Chondrocyte (in vitro differentiated cells): Measurements from ENCODE around the gene ABCB4. TPM values are rescaled to one million over a fixed set of nuclear protein-coding genes. Genes with fewer than 3 reads are reported as not detected.

Experiments
- DNase-seq: peaks from one replicate; pipeline ENCODE4 v3.0.0; 2021; ENCODE audit warnings: mixed read lengths, low spot score
- H3K27ac Mint-ChIP-seq: one replicate; pipeline ENCODE4 v1.8.0; 2021; ENCODE audit warnings: mild to moderate bottlenecking, moderate library complexity, mixed read lengths; ENCODE audit not compliant: unreplicated experiment
- H3K27me3 Mint-ChIP-seq: 2 replicates; pipeline ENCODE4 v1.8.0; 2021; ENCODE audit warnings: low read depth, mixed read lengths
- H3K36me3 Mint-ChIP-seq: 2 replicates; pipeline ENCODE4 v1.8.0; 2021; ENCODE audit warnings: low read depth, mixed read lengths
- H3K4me1 Mint-ChIP-seq: 2 replicates; pipeline ENCODE4 v1.8.0; 2021; ENCODE audit warnings: low read depth, mild to moderate bottlenecking, mixed read lengths
- H3K4me3 Mint-ChIP-seq: one replicate; pipeline ENCODE4 v1.8.0; 2021; ENCODE audit warnings: mild to moderate bottlenecking, moderate library complexity, mixed read lengths; ENCODE audit not compliant: unreplicated experiment
- H3K9me3 Mint-ChIP-seq: 2 replicates; pipeline ENCODE4 v1.8.0; 2021; ENCODE audit warnings: low read depth, mixed read lengths
- total RNA-seq: library from RNA; stranded (reverse); gene quantifications from 3 replicates; pipeline ENCODE4 v1.2.1, GENCODE V29; 2021
- TF ChIP-seq, protein P1 (sequence below): fragments of 200-600 bp; sonication (generic); IDR thresholded peaks from 2 replicates; pipeline ENCODE4 v1.5.0; 2021; ENCODE audit warnings: antibody characterized with exemption, mild to moderate bottlenecking, moderate library complexity

ABCB4 gene
- total RNA-seq, 1 donor from 2014 or later: 0.10 TPM

DNA sequence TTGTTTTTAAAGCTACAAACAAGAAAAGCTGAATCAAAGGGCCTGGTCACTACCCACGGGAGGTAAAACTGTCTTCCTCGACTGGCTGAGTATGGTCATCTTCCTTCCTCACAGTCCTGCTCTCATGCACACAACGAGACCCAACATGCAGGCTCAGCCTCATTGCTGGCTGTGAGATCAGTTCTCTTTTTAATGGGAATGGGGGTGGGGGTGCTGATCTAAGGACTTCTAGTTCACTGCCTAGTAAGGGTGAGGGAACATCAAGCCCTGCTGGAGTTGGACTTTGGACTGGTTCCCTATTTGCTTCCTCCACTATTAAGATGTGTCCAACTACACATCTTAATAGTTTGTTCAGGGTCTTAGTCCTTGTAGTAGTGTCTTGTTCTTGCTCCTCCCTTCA lies 48.2 kb downstream of the ABCB4 start:
- TF ChIP-seq, protein P1, sequence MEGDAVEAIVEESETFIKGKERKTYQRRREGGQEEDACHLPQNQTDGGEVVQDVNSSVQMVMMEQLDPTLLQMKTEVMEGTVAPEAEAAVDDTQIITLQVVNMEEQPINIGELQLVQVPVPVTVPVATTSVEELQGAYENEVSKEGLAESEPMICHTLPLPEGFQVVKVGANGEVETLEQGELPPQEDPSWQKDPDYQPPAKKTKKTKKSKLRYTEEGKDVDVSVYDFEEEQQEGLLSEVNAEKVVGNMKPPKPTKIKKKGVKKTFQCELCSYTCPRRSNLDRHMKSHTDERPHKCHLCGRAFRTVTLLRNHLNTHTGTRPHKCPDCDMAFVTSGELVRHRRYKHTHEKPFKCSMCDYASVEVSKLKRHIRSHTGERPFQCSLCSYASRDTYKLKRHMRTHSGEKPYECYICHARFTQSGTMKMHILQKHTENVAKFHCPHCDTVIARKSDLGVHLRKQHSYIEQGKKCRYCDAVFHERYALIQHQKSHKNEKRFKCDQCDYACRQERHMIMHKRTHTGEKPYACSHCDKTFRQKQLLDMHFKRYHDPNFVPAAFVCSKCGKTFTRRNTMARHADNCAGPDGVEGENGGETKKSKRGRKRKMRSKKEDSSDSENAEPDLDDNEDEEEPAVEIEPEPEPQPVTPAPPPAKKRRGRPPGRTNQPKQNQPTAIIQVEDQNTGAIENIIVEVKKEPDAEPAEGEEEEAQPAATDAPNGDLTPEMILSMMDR: no peak
- H3K4me3 Mint-ChIP-seq: no peak overlapping the region
- no peaks in the 10 kb centered on the region for H3K36me3 Mint-ChIP-seq

DNA sequence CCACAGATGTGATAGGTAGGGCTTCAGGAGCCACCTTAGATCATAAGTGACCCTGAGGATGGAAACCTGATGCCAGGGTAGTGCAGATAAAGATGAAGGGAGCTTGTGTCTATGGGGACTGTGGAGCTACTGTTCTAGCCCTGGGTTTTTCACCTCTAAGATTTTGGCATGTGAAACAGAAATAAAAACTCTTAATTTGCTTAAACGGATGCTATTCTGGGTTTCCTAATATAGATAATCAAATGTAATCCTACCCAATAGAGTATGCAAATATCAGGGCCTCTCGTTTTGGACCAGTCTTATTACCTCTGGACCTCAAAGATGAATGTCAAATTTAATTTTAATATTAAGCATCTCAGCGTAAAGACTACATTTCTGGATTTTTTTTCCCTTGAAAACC lies 49.3 kb downstream of the ABCB4 start:
- Mint-ChIP-seq H3K9me3 (no peaks in the 10 kb centered on the region), H3K4me3 (no peak overlapping the region), H3K4me1 (no peaks in the 10 kb centered on the region), H3K27ac (no peak overlapping the region), H3K27me3 (peaks cover 13% of the 10 kb centered on the region), H3K36me3 (no peaks in the 10 kb centered on the region)
- TF ChIP-seq, protein P1: no peak
- no peak for DNase-seq

More for the DNA sequence above, 48.2 kb downstream of the ABCB4 start:
- Mint-ChIP-seq H3K27me3 (peaks cover 11% of the 10 kb centered on the region), H3K9me3 (no peaks in the 10 kb centered on the region), H3K4me1 (no peaks in the 10 kb centered on the region), H3K27ac (no peak overlapping the region)
- DNase-seq: no peak

GRCh38 chr7:87424075-87424474 lies 51.4 kb downstream of the ABCB4 start:
- Mint-ChIP-seq H3K4me1 (no peaks in the 10 kb centered on the region), H3K27me3 (peaks cover 16% of the 10 kb centered on the region), H3K27ac (no peak overlapping the region), H3K36me3 (no peaks in the 10 kb centered on the region), H3K9me3 (no peaks in the 10 kb centered on the region), H3K4me3 (no peak overlapping the region)
- TF ChIP-seq, protein P1: no peak
- DNase-seq: no peak

- Mint-ChIP-seq H3K4me1 (no peaks in the 10 kb centered on the region), H3K27me3 (peaks cover 21% of the 10 kb centered on the region), H3K9me3 (no peaks in the 10 kb centered on the region), H3K36me3 (no peaks in the 10 kb centered on the region), H3K27ac (no peak overlapping the region), H3K4me3 (no peak overlapping the region)
- TF ChIP-seq, protein P1: no peak
- DNase-seq: no peak
These were observed 55.3 kb downstream of the ABCB4 start for GRCh38 chr7:87420173-87420572.

DNA sequence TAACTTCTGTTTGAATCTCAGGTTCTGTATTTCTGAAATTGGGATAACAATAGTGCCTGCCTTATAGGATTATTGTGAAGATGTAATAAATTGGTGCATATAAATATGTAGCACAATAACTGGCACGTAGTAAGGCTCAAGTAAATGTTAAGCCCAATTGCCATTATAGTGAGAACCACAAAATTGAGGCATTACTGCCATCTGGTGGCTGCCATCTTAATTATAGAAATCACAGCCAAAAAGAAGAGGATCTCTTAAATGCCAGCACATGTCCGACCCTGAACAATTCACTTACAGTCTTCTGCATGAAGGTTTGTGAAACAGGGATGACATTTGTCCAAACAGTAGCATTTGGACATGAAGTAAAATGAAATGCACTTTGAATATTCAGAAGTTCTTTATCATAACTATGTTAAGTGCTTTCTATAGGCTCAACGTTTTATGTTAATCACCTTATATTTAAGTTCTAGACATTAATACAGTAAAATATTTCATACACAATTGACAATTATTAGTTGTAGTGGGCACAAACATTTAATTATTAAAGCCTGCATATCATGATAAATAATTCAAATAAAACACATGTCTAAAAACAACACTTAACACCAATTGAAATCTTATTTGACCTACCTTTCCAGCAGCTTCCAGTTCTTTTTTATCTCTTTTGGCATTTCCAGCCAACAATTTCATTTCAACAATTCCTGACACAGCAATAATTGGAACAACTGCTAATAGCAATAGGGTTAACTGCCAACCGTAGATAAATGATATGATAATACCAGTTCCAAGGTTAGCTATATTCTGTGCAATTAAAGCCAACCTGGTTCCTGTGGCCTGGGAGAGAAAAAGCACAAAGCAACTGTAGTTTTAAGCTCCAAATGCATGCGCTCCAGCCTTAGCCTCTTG lies 58.5 kb downstream of the ABCB4 start:
- no peaks in the 10 kb centered on the region for H3K4me1 Mint-ChIP-seq
- H3K27ac Mint-ChIP-seq: no peak overlapping the region
- H3K27me3 Mint-ChIP-seq: peaks cover 14% of the 10 kb centered on the region
- no peak for DNase-seq
- no peak overlapping the region for H3K4me3 Mint-ChIP-seq
- no peaks in the 10 kb centered on the region for H3K9me3 Mint-ChIP-seq
- TF ChIP-seq, protein P1: peak; percentile 97
- H3K36me3 Mint-ChIP-seq: no peaks in the 10 kb centered on the region
